GM19240 (cell line): ENCODE measurements around the gene CTNNA3.

Experiments
- DNase-seq: peaks from one replicate; pipeline ENCODE4 v3.0.0; 2011; ENCODE audit warnings: low spot score; ENCODE audit not compliant: insufficient read length

CTNNA3 gene

GRCh38 chr10:66239062-66239461 lies 1456.9 kb downstream of the CTNNA3 start:
- DNase-seq, result no peak

GRCh38 chr10:66238343-66238742 lies 1457.7 kb downstream of the CTNNA3 start:
- no peak for DNase-seq

GRCh38 chr10:66234872-66235271 lies 1461.1 kb downstream of the CTNNA3 start:
- no peak for DNase-seq

GRCh38 chr10:66228887-66229286 lies 1467.1 kb downstream of the CTNNA3 start:
- DNase-seq, result no peak

GRCh38 chr10:66223656-66224055 lies 1472.3 kb downstream of the CTNNA3 start:
- DNase-seq, result no peak

GRCh38 chr10:66222462-66223046 lies 1473.4 kb downstream of the CTNNA3 start:
- DNase-seq, result no peak

GRCh38 chr10:66218981-66219587 lies 1476.9 kb downstream of the CTNNA3 start:
- DNase-seq, result no peak

- no peak for DNase-seq
These were observed 1477.7 kb downstream of the CTNNA3 start for GRCh38 chr10:66218289-66218688.

GRCh38 chr10:66215920-66216319 lies 1480.1 kb downstream of the CTNNA3 start:
- no peak for DNase-seq

- no peak for DNase-seq
These were observed 1481.1 kb downstream of the CTNNA3 start for GRCh38 chr10:66214721-66215404.

- no peak for DNase-seq
These were observed 1487.0 kb downstream of the CTNNA3 start for GRCh38 chr10:66209025-66209424.

- no peak for DNase-seq
These were observed 1491.2 kb downstream of the CTNNA3 start for GRCh38 chr10:66204838-66205237.

GRCh38 chr10:66202101-66202500 lies 1493.9 kb downstream of the CTNNA3 start:
- DNase-seq, result no peak

- no peak for DNase-seq
These were observed 1503.7 kb downstream of the CTNNA3 start for GRCh38 chr10:66192162-66192831.

GRCh38 chr10:66190413-66190812 lies 1505.6 kb downstream of the CTNNA3 start:
- DNase-seq, result no peak

- no peak for DNase-seq
These were observed 1506.7 kb downstream of the CTNNA3 start for GRCh38 chr10:66189271-66189670.

- no peak for DNase-seq
These were observed 1508.8 kb downstream of the CTNNA3 start for GRCh38 chr10:66187053-66187733.

- DNase-seq, result no peak
These were observed 1513.0 kb downstream of the CTNNA3 start for GRCh38 chr10:66183028-66183427.

GRCh38 chr10:66180581-66181318 lies 1515.2 kb downstream of the CTNNA3 start:
- peak; percentile 5 for DNase-seq

- DNase-seq, result no peak
These were observed 1516.0 kb downstream of the CTNNA3 start for GRCh38 chr10:66180021-66180420.

- no peak for DNase-seq
These were observed 1519.2 kb downstream of the CTNNA3 start for GRCh38 chr10:66176772-66177171.
